Measurements from ENCODE around the gene RAPGEF6. TPM values are rescaled to one million over a fixed set of nuclear protein-coding genes. Genes with fewer than 3 reads are reported as not detected.

Gene RAPGEF6
- total RNA-seq, 2 donors from 2014 or later, result 19.2 to 24.0 TPM

- Histone ChIP-seq H3K4me1 (ENCODE audit: control insufficient read depth, insufficient read depth, low read length) (peaks cover 3% of the 10 kb centered on the region), H3K36me3 (ENCODE audit: control insufficient read depth, insufficient read depth, low read length) (peaks cover 30% of the 10 kb centered on the region), H3K27ac (ENCODE audit: low read depth, low read length) (no peak overlapping the region), H3K4me3 (ENCODE audit: low read length) (no peak overlapping the region), H3K9me3 (ENCODE audit: control insufficient read depth, low read length) (no peaks in the 10 kb centered on the region), H3K27me3 (ENCODE audit: control insufficient read depth, insufficient read depth, low read length, poor library complexity, severe bottlenecking) (no peaks in the 10 kb centered on the region), H3K9ac (ENCODE audit: extremely low read depth, low read length, poor library complexity, severe bottlenecking) (no peak overlapping the region)
- 89 to 100% methylated on average over 1 to 3 of the region's 3 CpGs for WGBS, 2 experiments (ENCODE audit: insufficient coverage in 1 of 2, insufficient read length in 1 of 2)
- DNase-seq, result no peak
- H3K4me3 Mint-ChIP-seq, result no peak overlapping the region
- no peaks in the 10 kb centered on the region for H3K9me3 Mint-ChIP-seq
- TF ChIP-seq CTCF (conservative IDR thresholded peaks at IDR 0.05), result no peak
- peaks cover 6% of the 10 kb centered on the region for H3K4me1 Mint-ChIP-seq
- no peaks in the 10 kb centered on the region for H3K27me3 Mint-ChIP-seq (ENCODE audit: insufficient read depth)
- H3K27ac Mint-ChIP-seq, result no peak overlapping the region
- peaks cover 15% of the 10 kb centered on the region for H3K36me3 Mint-ChIP-seq (ENCODE audit: low read depth)
These were observed 248.9 kb downstream of the RAPGEF6 start for GRCh38 chr5:131386124-131386523.

- Mint-ChIP-seq H3K36me3 (ENCODE audit: low read depth) (peaks cover 6% of the 10 kb centered on the region), H3K27ac (no peak overlapping the region), H3K4me3 (no peak overlapping the region), H3K27me3 (ENCODE audit: insufficient read depth) (no peaks in the 10 kb centered on the region), H3K4me1 (peaks cover 11% of the 10 kb centered on the region), H3K9me3 (no peaks in the 10 kb centered on the region)
- no peaks in the 10 kb centered on the region for H3K9me3 ChIP-seq (ENCODE audit: control insufficient read depth, low read length)
- H3K27me3 ChIP-seq (ENCODE audit: control insufficient read depth, insufficient read depth, low read length, poor library complexity, severe bottlenecking), result no peaks in the 10 kb centered on the region
- no peak for DNase-seq
- 99 to 100% methylated on average over 2 to 3 of the region's 3 CpGs for WGBS, 2 experiments (ENCODE audit: insufficient coverage in 1 of 2, insufficient read length in 1 of 2)
- H3K27ac ChIP-seq (ENCODE audit: low read depth, low read length), result no peak overlapping the region
- H3K36me3 ChIP-seq (ENCODE audit: control insufficient read depth, insufficient read depth, low read length), result peaks cover 19% of the 10 kb centered on the region
- no peak overlapping the region for H3K9ac ChIP-seq (ENCODE audit: extremely low read depth, low read length, poor library complexity, severe bottlenecking)
- peaks cover 3% of the 10 kb centered on the region for H3K4me1 ChIP-seq (ENCODE audit: control insufficient read depth, insufficient read depth, low read length)
- H3K4me3 ChIP-seq (ENCODE audit: low read length), result no peak overlapping the region
- TF ChIP-seq CTCF (conservative IDR thresholded peaks at IDR 0.05), result no peak
These were observed 250.3 kb downstream of the RAPGEF6 start for GRCh38 chr5:131384616-131385214.

GRCh38 chr5:131384173-131384572 lies 250.9 kb downstream of the RAPGEF6 start:
- no peaks in the 10 kb centered on the region for H3K9me3 Mint-ChIP-seq
- peaks cover 11% of the 10 kb centered on the region for H3K4me1 Mint-ChIP-seq
- Histone ChIP-seq H3K4me3 (ENCODE audit: low read length) (no peak overlapping the region), H3K9me3 (ENCODE audit: control insufficient read depth, low read length) (no peaks in the 10 kb centered on the region), H3K27me3 (ENCODE audit: control insufficient read depth, insufficient read depth, low read length, poor library complexity, severe bottlenecking) (no peaks in the 10 kb centered on the region), H3K9ac (ENCODE audit: extremely low read depth, low read length, poor library complexity, severe bottlenecking) (no peak overlapping the region), H3K27ac (ENCODE audit: low read depth, low read length) (no peak overlapping the region), H3K36me3 (ENCODE audit: control insufficient read depth, insufficient read depth, low read length) (peaks cover 13% of the 10 kb centered on the region), H3K4me1 (ENCODE audit: control insufficient read depth, insufficient read depth, low read length) (peaks cover 3% of the 10 kb centered on the region)
- WGBS, 2 experiments (ENCODE audit: insufficient coverage in 1 of 2, insufficient read length in 1 of 2), result 83 to 90% methylated on average over 5 to 6 of the region's 6 CpGs
- peaks cover 5% of the 10 kb centered on the region for H3K36me3 Mint-ChIP-seq (ENCODE audit: low read depth)
- H3K27ac Mint-ChIP-seq, result no peak overlapping the region
- H3K4me3 Mint-ChIP-seq, result no peak overlapping the region
- DNase-seq, result no peak
- no peaks in the 10 kb centered on the region for H3K27me3 Mint-ChIP-seq (ENCODE audit: insufficient read depth)
- no peak for TF ChIP-seq CTCF (conservative IDR thresholded peaks at IDR 0.05)

Data from endodermal cell (in vitro differentiated cells).